Ascending aorta (tissue), 2 donors: ENCODE results near the gene RNASE7. TPM values are rescaled to one million over a fixed set of nuclear protein-coding genes. Genes with fewer than 3 reads are reported as not detected.

ENCODE experiments used
- DNase-seq, 2 donors: peaks; one replicate each; pipeline ENCODE4 v3.0.0-alpha.2; 2019; ENCODE audit warnings: low spot score in 2 of 2
- H3K27ac ChIP-seq, 2 donors: fragments of 200-600 bp; sonication (generic); one replicate each; pipeline ENCODE4 v1.5.1; 2016 to 2017; ENCODE audit warnings: mild to moderate bottlenecking in 1 of 2
- H3K27me3 ChIP-seq: fragments of 200-600 bp; sonication (generic); one replicate; pipeline ENCODE4 v1.5.1; 2017
- H3K36me3 ChIP-seq, 2 donors: fragments of 200-600 bp; sonication (generic); one replicate each; pipeline ENCODE4 v1.5.1; 2016
- H3K4me1 ChIP-seq, 2 donors: fragments of 200-600 bp; sonication (generic); one replicate each; pipeline ENCODE4 v1.5.1; 2016 to 2017; ENCODE audit warnings: mild to moderate bottlenecking in 1 of 2
- H3K4me3 ChIP-seq, 2 donors: fragments of 200-600 bp; sonication (generic); one replicate each; pipeline ENCODE4 v1.5.1; 2016 to 2017; ENCODE audit warnings: mild to moderate bottlenecking in 1 of 2
- H3K9me3 ChIP-seq, 2 donors: fragments of 200-600 bp; sonication (generic); one replicate each; pipeline ENCODE4 v1.5.1; 2016
- intact Hi-C: fragments of 100-400 bp; cut with DNase I; formaldehyde crosslinking; loops from one replicate; pipeline ENCODE4 v1.15.1; 2023
- total RNA-seq: library from RNA; depleted of rRNA; stranded (reverse); fragments of >200 nt; gene quantifications from one replicate; pipeline ENCODE4 v1.1.0, GENCODE V29; 2016
- TF ChIP-seq, protein P1 (sequence below), 3 experiments: fragments of 200-600 bp in 2 of 3; fragments of 450-650 bp in 1 of 3; sonication (generic) in 2 of 3; IDR thresholded peaks; one replicate each; pipeline ENCODE4 v1.5.1; 2016 to 2019; ENCODE audit warnings: antibody characterized with exemption in 3 of 3, mild to moderate bottlenecking in 1 of 3, moderate library complexity in 1 of 3

The RNASE7 gene
- total RNA-seq, 1 donor from 2014 or later = not detected

DNA sequence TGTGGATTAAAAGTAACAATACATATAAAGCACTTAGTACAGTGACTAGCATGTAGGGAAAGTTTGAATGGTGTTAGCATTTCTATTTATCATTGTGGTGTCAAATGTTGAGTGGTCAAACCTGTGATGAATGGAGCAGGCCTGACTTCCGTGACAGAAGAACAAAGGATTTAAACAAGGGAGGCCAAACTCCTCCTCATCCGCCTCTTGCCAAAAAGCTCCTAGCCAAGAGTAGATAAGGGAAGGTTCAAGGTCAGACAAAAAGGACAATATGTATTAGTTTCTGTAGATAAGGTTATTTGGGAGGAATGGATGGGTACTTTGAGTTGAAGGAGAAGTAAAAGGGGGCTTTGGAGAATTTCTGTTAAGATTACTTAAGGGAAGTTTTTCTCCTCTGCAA lies 6.5 kb downstream of the RNASE7 start:
- Histone ChIP-seq H3K4me3 (no peak overlapping the region), H3K27me3 (no peaks in the 10 kb centered on the region), H3K9me3 (no peaks in the 10 kb centered on the region), H3K36me3 (no peaks in the 10 kb centered on the region), H3K4me1 (no peaks in the 10 kb centered on the region), H3K27ac (no peak overlapping the region)
- intact Hi-C loops = no loop called here
- no peak for DNase-seq
- TF ChIP-seq, protein P1, sequence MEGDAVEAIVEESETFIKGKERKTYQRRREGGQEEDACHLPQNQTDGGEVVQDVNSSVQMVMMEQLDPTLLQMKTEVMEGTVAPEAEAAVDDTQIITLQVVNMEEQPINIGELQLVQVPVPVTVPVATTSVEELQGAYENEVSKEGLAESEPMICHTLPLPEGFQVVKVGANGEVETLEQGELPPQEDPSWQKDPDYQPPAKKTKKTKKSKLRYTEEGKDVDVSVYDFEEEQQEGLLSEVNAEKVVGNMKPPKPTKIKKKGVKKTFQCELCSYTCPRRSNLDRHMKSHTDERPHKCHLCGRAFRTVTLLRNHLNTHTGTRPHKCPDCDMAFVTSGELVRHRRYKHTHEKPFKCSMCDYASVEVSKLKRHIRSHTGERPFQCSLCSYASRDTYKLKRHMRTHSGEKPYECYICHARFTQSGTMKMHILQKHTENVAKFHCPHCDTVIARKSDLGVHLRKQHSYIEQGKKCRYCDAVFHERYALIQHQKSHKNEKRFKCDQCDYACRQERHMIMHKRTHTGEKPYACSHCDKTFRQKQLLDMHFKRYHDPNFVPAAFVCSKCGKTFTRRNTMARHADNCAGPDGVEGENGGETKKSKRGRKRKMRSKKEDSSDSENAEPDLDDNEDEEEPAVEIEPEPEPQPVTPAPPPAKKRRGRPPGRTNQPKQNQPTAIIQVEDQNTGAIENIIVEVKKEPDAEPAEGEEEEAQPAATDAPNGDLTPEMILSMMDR (IDR thresholded peaks at IDR 0.05) = no peak

- TF ChIP-seq, protein P1 (IDR thresholded peaks at IDR 0.05) = no peak
- no peaks in the 10 kb centered on the region for H3K4me1 ChIP-seq
- H3K27ac ChIP-seq = no peak overlapping the region
- intact Hi-C loops = no loop called here
- H3K36me3 ChIP-seq = no peaks in the 10 kb centered on the region
- no peaks in the 10 kb centered on the region for H3K9me3 ChIP-seq
- H3K4me3 ChIP-seq = no peak overlapping the region
- no peak for DNase-seq
- H3K27me3 ChIP-seq = no peaks in the 10 kb centered on the region
Measured at GRCh38 chr14:21049271-21049673, 7.1 kb downstream of the RNASE7 start.

- no peaks in the 10 kb centered on the region for H3K9me3 ChIP-seq
- DNase-seq = no peak
- H3K27me3 ChIP-seq = no peaks in the 10 kb centered on the region
- TF ChIP-seq, protein P1 (IDR thresholded peaks at IDR 0.05) = no peak
- H3K4me3 ChIP-seq = no peak overlapping the region
- no peaks in the 10 kb centered on the region for H3K4me1 ChIP-seq
- intact Hi-C loops = no loop called here
- no peaks in the 10 kb centered on the region for H3K36me3 ChIP-seq
- H3K27ac ChIP-seq = no peak overlapping the region
Measured at GRCh38 chr14:21050597-21050996, 8.4 kb downstream of the RNASE7 start.

DNA sequence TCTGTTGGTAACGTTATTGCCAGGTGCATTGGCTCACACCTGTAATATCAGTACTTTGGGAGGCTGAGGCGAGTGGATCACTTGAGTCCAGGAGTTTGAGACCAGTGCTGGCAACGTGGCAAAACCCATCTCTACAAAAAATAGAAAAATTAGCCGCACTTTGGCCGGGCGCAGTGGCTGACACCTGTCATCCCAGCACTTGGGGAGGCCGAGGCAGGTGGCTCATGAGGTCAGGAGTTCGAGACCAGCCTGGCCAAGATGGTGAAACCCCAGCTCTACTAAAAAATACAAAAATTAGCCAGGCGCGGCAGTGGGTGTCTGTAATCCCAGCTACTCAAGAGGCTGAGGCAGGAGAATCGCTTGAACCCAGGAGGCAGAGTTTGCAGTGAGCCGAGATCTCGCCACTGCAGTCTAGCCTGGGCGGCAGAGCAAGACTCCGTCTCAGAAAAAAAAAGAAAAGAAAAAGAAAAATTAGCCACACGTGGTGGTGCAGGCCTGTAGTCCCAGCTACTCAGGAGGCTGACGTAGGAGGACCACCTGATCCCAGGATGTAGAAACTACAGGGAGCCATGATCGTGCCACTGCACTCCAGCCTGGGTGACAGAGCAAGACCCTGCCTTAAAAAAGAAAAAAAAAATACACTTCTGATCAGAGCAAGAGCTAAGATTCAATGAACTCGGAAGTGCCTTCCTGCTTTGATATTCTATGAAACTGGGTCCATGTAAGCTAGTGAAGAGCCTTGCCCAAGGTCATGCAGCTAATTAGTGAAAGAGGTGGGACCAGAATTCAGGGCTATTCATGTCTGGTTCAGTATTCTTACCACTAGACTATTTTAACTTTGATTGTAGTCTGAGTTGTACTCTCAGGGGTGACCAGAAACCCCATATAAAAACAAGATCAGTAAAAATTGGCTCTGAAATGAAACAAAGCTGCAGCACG lies 11.3 kb downstream of the RNASE7 start:
- H3K4me3 ChIP-seq = no peak overlapping the region
- no peaks in the 10 kb centered on the region for H3K27me3 ChIP-seq
- H3K27ac ChIP-seq = no peak overlapping the region
- no peaks in the 10 kb centered on the region for H3K9me3 ChIP-seq
- intact Hi-C loops = no loop called here
- TF ChIP-seq, protein P1 (IDR thresholded peaks at IDR 0.05) = no peak
- DNase-seq = no peak
- no peaks in the 10 kb centered on the region for H3K36me3 ChIP-seq
- H3K4me1 ChIP-seq = no peaks in the 10 kb centered on the region

GRCh38 chr14:21054123-21054767 lies 12.1 kb downstream of the RNASE7 start:
- Histone ChIP-seq H3K9me3 (no peaks in the 10 kb centered on the region), H3K27me3 (no peaks in the 10 kb centered on the region), H3K27ac (no peak overlapping the region), H3K4me3 (no peak overlapping the region), H3K4me1 (no peaks in the 10 kb centered on the region), H3K36me3 (no peaks in the 10 kb centered on the region)
- TF ChIP-seq, protein P1 (IDR thresholded peaks at IDR 0.05) = no peak
- no peak for DNase-seq
- intact Hi-C loops = no loop called here
